ENCODE data around the gene SLC22A12.

DNA sequence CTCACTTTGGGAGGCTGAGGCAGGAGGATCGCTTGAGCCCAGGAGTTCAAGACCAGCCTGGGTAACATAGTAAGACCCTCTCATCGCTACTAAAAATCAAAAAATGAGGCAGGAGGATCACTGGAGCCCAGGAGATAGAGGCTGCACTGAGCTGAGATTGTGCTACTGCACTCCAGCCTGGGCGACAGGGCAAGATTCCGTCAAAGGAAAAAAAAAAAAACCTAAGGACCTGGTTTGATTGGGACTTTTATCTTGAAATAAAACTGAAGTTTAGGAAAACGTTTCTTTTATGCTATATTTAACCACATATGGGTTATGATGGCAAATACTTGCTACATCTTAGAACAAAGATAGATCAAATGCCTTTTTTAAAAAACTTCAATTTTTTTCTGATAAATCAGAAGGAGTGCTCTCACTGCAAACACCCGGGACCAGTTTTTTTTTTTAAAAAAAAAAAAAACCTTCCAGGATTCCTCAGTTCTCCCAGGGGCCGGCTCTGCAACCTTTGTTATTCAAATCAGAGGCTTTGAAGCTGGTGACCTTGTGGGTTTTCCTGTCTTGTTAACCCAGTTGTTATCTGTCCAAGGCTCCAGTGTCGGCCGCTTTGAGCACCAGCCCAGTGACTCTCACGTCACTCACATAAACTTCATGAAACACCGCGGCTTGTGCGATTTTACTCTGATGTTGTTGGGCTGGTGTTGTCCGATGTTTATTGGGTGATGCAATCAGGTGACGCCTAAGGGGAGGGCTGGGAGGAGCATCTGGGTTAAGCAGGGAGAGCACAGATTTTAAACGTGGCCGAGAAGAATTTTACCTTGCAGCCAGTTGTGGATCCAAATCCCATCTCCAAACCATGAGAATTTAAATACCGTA, 24.7 kb upstream of the SLC22A12 start:
- TF ChIP-seq, protein P1, sequence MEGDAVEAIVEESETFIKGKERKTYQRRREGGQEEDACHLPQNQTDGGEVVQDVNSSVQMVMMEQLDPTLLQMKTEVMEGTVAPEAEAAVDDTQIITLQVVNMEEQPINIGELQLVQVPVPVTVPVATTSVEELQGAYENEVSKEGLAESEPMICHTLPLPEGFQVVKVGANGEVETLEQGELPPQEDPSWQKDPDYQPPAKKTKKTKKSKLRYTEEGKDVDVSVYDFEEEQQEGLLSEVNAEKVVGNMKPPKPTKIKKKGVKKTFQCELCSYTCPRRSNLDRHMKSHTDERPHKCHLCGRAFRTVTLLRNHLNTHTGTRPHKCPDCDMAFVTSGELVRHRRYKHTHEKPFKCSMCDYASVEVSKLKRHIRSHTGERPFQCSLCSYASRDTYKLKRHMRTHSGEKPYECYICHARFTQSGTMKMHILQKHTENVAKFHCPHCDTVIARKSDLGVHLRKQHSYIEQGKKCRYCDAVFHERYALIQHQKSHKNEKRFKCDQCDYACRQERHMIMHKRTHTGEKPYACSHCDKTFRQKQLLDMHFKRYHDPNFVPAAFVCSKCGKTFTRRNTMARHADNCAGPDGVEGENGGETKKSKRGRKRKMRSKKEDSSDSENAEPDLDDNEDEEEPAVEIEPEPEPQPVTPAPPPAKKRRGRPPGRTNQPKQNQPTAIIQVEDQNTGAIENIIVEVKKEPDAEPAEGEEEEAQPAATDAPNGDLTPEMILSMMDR (conservative IDR thresholded peaks at IDR 0.05; ENCODE audit: low read length) = no peak
- no peak for TF ChIP-seq EZH2phosphoT487 (IDR thresholded peaks at IDR 0.05; ENCODE audit: borderline replicate concordance)

Data from Loucy (cell line).